ENCODE measurements around the gene POLR2E.

- TF ChIP-seq EZH2 (IDR thresholded peaks at IDR 0.05) (no peak), POLR2AphosphoS5 (IDR thresholded peaks at IDR 0.05; ENCODE audit: borderline replicate concordance, low read depth, low read length) (no peak)
Observed at GRCh38 chr19:1123885-1124677, 28.9 kb upstream of the POLR2E start.

Data from SK-N-MC (cell line).